ENCODE data around the gene ZSCAN12. TPM values are rescaled to one million over a fixed set of nuclear protein-coding genes. Genes with fewer than 3 reads are reported as not detected.

Gene ZSCAN12
- total and polyA plus RNA-seq, 2 of the 13 experiments (the other 11 are each of a cell fraction or from before 2014, with no cell fraction given): 2.8 to 8.9 TPM

DNA sequence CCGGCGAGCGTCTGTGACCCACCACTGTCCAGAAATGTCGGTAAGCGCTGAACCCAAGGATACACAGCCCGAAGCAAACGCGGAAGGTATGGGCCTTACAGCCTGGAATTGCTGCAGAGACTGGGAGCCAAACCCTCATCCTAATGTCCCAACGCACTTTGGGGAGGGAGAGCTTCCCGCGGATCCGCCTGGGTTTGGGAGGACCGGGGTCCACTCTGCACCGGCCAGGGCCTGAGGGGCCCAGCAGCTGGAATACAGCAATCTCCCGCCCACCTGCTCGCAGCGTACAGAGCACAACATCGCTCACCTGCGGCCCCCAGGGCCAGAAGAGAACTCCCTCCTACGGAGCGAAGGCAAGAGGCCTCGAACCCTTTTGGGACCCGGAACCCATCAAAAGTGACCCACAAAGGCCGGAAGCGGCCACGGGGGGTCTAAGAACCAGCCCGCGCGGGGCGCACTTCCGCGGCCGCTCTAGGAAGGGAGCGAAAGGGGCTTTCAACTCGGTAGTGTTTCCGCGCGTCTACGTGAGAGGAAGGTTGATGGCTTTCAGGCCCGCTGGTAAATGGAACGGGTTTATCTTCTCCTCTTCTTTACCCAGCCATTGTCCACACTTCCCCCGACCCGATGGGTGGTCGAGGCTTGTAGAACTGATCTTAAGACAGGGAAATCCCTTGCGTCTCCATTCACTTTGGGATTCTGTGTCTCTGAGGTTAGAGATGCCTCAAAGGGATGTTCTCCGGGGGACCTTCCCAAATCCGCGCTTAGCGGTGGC, at the start of gene ZSCAN12 (continued):
- TF ChIP-seq, protein P1, sequence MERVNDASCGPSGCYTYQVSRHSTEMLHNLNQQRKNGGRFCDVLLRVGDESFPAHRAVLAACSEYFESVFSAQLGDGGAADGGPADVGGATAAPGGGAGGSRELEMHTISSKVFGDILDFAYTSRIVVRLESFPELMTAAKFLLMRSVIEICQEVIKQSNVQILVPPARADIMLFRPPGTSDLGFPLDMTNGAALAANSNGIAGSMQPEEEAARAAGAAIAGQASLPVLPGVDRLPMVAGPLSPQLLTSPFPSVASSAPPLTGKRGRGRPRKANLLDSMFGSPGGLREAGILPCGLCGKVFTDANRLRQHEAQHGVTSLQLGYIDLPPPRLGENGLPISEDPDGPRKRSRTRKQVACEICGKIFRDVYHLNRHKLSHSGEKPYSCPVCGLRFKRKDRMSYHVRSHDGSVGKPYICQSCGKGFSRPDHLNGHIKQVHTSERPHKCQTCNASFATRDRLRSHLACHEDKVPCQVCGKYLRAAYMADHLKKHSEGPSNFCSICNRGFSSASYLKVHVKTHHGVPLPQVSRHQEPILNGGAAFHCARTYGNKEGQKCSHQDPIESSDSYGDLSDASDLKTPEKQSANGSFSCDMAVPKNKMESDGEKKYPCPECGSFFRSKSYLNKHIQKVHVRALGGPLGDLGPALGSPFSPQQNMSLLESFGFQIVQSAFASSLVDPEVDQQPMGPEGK (CRISPR knock-in tag; IDR thresholded peaks at IDR 0.05): peak; percentile 78
- TF ChIP-seq, protein P2, sequence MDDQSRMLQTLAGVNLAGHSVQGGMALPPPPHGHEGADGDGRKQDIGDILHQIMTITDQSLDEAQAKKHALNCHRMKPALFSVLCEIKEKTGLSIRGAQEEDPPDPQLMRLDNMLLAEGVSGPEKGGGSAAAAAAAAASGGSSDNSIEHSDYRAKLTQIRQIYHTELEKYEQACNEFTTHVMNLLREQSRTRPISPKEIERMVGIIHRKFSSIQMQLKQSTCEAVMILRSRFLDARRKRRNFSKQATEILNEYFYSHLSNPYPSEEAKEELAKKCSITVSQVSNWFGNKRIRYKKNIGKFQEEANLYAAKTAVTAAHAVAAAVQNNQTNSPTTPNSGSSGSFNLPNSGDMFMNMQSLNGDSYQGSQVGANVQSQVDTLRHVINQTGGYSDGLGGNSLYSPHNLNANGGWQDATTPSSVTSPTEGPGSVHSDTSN (CRISPR knock-in tag; IDR thresholded peaks at IDR 0.05; ENCODE audit: borderline replicate concordance): no peak
- TF ChIP-seq ZNF749 (CRISPR knock-in tag; IDR thresholded peaks at IDR 0.05; ENCODE audit: borderline replicate concordance): 0 out of 2 replicates have a peak, but pooled peaks have one; percentile 27
- TF ChIP-seq ZEB1 (IDR thresholded peaks at IDR 0.05; ENCODE audit: insufficient replicate concordance, low read depth): peak; percentile 91
- no peak; the same call in 1 of the 2 replicates for TF ChIP-seq ZFP36L2 (CRISPR knock-in tag; IDR thresholded peaks at IDR 0.05)
- TF ChIP-seq MYNN (CRISPR knock-in tag; IDR thresholded peaks at IDR 0.05; ENCODE audit: low read depth): peak; percentile 84; the same call in 1 of the 2 replicates
- peak; percentile 96 for TF ChIP-seq HIVEP1 (CRISPR knock-in tag; IDR thresholded peaks at IDR 0.05)
- no peak for TF ChIP-seq HNRNPK (IDR thresholded peaks at IDR 0.05; ENCODE audit: low read depth, low read length, poor library complexity, severe bottlenecking)
- no peak; the same call in 1 of the 2 replicates for TF ChIP-seq RFX3 (CRISPR knock-in tag; IDR thresholded peaks at IDR 0.05)
- peak; percentile 65; the same call in 1 of the 2 replicates for TF ChIP-seq ZIK1 (CRISPR knock-in tag; IDR thresholded peaks at IDR 0.05; ENCODE audit: borderline replicate concordance, low read depth)
- TF ChIP-seq PCBP2 (optimal IDR thresholded peaks at IDR 0.05; ENCODE audit: low read depth, low read length, poor library complexity, severe bottlenecking): no peak
- TF ChIP-seq ZBTB7A (CRISPR knock-in tag; IDR thresholded peaks at IDR 0.05): no peak
- peak; percentile 90; the same call in 1 of the 2 replicates for TF ChIP-seq IRX3 (CRISPR knock-in tag; IDR thresholded peaks at IDR 0.05; ENCODE audit: borderline replicate concordance, low read depth)
- TF ChIP-seq, protein P3, sequence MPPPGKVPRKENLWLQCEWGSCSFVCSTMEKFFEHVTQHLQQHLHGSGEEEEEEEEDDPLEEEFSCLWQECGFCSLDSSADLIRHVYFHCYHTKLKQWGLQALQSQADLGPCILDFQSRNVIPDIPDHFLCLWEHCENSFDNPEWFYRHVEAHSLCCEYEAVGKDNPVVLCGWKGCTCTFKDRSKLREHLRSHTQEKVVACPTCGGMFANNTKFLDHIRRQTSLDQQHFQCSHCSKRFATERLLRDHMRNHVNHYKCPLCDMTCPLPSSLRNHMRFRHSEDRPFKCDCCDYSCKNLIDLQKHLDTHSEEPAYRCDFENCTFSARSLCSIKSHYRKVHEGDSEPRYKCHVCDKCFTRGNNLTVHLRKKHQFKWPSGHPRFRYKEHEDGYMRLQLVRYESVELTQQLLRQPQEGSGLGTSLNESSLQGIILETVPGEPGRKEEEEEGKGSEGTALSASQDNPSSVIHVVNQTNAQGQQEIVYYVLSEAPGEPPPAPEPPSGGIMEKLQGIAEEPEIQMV (CRISPR knock-in tag; IDR thresholded peaks at IDR 0.05; ENCODE audit: low read depth): peak; percentile 73; the same call in 1 of the 2 replicates
- TF ChIP-seq ZNF234 (CRISPR knock-in tag; conservative IDR thresholded peaks at IDR 0.05): no peak
- TF ChIP-seq, protein P4, sequence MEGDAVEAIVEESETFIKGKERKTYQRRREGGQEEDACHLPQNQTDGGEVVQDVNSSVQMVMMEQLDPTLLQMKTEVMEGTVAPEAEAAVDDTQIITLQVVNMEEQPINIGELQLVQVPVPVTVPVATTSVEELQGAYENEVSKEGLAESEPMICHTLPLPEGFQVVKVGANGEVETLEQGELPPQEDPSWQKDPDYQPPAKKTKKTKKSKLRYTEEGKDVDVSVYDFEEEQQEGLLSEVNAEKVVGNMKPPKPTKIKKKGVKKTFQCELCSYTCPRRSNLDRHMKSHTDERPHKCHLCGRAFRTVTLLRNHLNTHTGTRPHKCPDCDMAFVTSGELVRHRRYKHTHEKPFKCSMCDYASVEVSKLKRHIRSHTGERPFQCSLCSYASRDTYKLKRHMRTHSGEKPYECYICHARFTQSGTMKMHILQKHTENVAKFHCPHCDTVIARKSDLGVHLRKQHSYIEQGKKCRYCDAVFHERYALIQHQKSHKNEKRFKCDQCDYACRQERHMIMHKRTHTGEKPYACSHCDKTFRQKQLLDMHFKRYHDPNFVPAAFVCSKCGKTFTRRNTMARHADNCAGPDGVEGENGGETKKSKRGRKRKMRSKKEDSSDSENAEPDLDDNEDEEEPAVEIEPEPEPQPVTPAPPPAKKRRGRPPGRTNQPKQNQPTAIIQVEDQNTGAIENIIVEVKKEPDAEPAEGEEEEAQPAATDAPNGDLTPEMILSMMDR (CRISPR knock-in tag; IDR thresholded peaks at IDR 0.05): peak; percentile 94
- TF ChIP-seq, protein P5, sequence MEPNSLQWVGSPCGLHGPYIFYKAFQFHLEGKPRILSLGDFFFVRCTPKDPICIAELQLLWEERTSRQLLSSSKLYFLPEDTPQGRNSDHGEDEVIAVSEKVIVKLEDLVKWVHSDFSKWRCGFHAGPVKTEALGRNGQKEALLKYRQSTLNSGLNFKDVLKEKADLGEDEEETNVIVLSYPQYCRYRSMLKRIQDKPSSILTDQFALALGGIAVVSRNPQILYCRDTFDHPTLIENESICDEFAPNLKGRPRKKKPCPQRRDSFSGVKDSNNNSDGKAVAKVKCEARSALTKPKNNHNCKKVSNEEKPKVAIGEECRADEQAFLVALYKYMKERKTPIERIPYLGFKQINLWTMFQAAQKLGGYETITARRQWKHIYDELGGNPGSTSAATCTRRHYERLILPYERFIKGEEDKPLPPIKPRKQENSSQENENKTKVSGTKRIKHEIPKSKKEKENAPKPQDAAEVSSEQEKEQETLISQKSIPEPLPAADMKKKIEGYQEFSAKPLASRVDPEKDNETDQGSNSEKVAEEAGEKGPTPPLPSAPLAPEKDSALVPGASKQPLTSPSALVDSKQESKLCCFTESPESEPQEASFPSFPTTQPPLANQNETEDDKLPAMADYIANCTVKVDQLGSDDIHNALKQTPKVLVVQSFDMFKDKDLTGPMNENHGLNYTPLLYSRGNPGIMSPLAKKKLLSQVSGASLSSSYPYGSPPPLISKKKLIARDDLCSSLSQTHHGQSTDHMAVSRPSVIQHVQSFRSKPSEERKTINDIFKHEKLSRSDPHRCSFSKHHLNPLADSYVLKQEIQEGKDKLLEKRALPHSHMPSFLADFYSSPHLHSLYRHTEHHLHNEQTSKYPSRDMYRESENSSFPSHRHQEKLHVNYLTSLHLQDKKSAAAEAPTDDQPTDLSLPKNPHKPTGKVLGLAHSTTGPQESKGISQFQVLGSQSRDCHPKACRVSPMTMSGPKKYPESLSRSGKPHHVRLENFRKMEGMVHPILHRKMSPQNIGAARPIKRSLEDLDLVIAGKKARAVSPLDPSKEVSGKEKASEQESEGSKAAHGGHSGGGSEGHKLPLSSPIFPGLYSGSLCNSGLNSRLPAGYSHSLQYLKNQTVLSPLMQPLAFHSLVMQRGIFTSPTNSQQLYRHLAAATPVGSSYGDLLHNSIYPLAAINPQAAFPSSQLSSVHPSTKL (CRISPR knock-in tag; IDR thresholded peaks at IDR 0.05): peak; percentile 89

All from HepG2 (cell line).